Neural cell (in vitro differentiated cells): ENCODE data around the gene HEATR9.

Source experiments
- CTCF ChIP-seq: fragments of 450-650 bp; IDR thresholded peaks from 2 replicates; pipeline ENCODE4 v1.5.1; 2014; ENCODE audit warnings: antibody characterized with exemption, mild to moderate bottlenecking, moderate library complexity; ENCODE audit not compliant: poor library complexity, severe bottlenecking
- EZH2 ChIP-seq: fragments of 200-600, 300-800 bp; shearing (Covaris generic), sonication (generic); IDR thresholded peaks from 2 replicates; pipeline ENCODE4 v1.6.1; 2014; ENCODE audit warnings: antibody characterized with exemption, low read length, borderline replicate concordance, mild to moderate bottlenecking; ENCODE audit not compliant: insufficient read depth, poor library complexity, severe bottlenecking
- POLR2AphosphoS5 ChIP-seq: IDR thresholded peaks from 2 replicates; pipeline ENCODE4 v1.6.1; 2012
- RAD21 ChIP-seq: fragments of 450-650 bp; conservative IDR thresholded peaks from 2 replicates; pipeline ENCODE4 v1.6.1; 2014; ENCODE audit warnings: antibody characterized with exemption, mild to moderate bottlenecking, moderate library complexity
- TAF1 ChIP-seq: IDR thresholded peaks from 2 replicates; pipeline ENCODE4 v1.6.1; 2012; ENCODE audit warnings: low read depth

GRCh38 chr17:35841505-35841904 is 27.2 kb downstream of the HEATR9 start:
- TF ChIP-seq CTCF (no peak), RAD21 (no peak), POLR2AphosphoS5 (no peak), EZH2 (no peak), TAF1 (no peak)
